RWPE2 (cell line): Measurements from ENCODE around the gene LAMA2.

Experiments used
- ATAC-seq: fragments of 200-7000 bp; cut with Tn5 transposase; 3 replicates; pipeline ENCODE4 v1.9.1; 2021; ENCODE audit warnings: low read depth
- DNase-seq: peaks from one replicate; pipeline ENCODE4 v3.0.0-alpha.2; 2020; ENCODE audit warnings: low spot score
- H3K27ac ChIP-seq: fragments of 450-650 bp; 2 replicates; pipeline ENCODE4 v1.5.1; 2017; ENCODE audit warnings: mild to moderate bottlenecking; ENCODE audit not compliant: poor library complexity, severe bottlenecking
- H3K27me3 ChIP-seq: fragments of 250-450 bp; sonication (Bioruptor Pico); 2 replicates; pipeline ENCODE4 v1.5.1; 2021; ENCODE audit warnings: mild to moderate bottlenecking, moderate library complexity; ENCODE audit not compliant: insufficient read depth, poor library complexity, severe bottlenecking
- H3K36me3 ChIP-seq: fragments of 250-450 bp; sonication (Bioruptor Pico); 2 replicates; pipeline ENCODE4 v1.5.1; 2020; ENCODE audit warnings: low read depth, mild to moderate bottlenecking, moderate library complexity
- H3K4me1 ChIP-seq: fragments of 250-450 bp; sonication (Bioruptor Pico); 2 replicates; pipeline ENCODE4 v1.5.1; 2021; ENCODE audit warnings: mild to moderate bottlenecking, moderate library complexity; ENCODE audit not compliant: insufficient read depth, poor library complexity, severe bottlenecking
- H3K4me3 ChIP-seq: fragments of 250-450 bp; sonication (Bioruptor Pico); 2 replicates; pipeline ENCODE4 v1.5.1; 2021; ENCODE audit warnings: mild to moderate bottlenecking, moderate library complexity; ENCODE audit not compliant: severe bottlenecking
- H3K9me3 ChIP-seq: fragments of 250-450 bp; sonication (Bioruptor Pico); 2 replicates; pipeline ENCODE4 v1.5.1; 2021; ENCODE audit warnings: mild to moderate bottlenecking, moderate library complexity; ENCODE audit not compliant: severe bottlenecking
- TF ChIP-seq, protein P1 (sequence below): fragments of 450-650 bp; IDR thresholded peaks from one replicate; pipeline ENCODE4 v1.5.1; 2017; ENCODE audit warnings: mild to moderate bottlenecking, moderate library complexity; ENCODE audit not compliant: poor library complexity, severe bottlenecking

The LAMA2 gene

GRCh38 chr6:129138739-129139405, 255.9 kb downstream of the LAMA2 start:
- no peaks in the 10 kb centered on the region for H3K4me1 ChIP-seq
- no peak for ATAC-seq
- H3K4me3 ChIP-seq, result no peak overlapping the region
- TF ChIP-seq, protein P1, sequence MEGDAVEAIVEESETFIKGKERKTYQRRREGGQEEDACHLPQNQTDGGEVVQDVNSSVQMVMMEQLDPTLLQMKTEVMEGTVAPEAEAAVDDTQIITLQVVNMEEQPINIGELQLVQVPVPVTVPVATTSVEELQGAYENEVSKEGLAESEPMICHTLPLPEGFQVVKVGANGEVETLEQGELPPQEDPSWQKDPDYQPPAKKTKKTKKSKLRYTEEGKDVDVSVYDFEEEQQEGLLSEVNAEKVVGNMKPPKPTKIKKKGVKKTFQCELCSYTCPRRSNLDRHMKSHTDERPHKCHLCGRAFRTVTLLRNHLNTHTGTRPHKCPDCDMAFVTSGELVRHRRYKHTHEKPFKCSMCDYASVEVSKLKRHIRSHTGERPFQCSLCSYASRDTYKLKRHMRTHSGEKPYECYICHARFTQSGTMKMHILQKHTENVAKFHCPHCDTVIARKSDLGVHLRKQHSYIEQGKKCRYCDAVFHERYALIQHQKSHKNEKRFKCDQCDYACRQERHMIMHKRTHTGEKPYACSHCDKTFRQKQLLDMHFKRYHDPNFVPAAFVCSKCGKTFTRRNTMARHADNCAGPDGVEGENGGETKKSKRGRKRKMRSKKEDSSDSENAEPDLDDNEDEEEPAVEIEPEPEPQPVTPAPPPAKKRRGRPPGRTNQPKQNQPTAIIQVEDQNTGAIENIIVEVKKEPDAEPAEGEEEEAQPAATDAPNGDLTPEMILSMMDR, result no peak
- no peaks in the 10 kb centered on the region for H3K9me3 ChIP-seq
- DNase-seq, result no peak
- no peaks in the 10 kb centered on the region for H3K36me3 ChIP-seq
- no peak overlapping the region for H3K27ac ChIP-seq
- no peaks in the 10 kb centered on the region for H3K27me3 ChIP-seq

DNA sequence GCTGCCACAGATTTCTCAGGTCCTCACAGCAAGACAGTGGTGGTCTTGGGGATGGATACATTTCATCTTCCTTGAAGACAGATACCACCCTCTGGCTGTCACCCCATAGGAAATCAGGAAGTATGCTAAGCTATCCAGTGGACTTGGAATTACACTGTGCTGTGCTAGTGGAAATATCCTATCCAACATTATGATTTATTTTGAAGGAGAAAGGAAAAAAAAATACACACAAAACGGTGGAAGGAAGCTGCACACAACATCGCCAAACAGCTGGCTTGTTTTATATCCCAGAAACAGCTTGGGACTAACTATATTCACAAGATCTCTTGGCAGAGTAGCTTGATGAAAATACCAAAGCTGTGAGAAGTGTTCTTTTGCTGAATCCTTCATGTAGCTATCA, 257.6 kb downstream of the LAMA2 start:
- H3K27ac ChIP-seq, result no peak overlapping the region
- TF ChIP-seq, protein P1, result no peak
- no peak overlapping the region for H3K4me3 ChIP-seq
- no peaks in the 10 kb centered on the region for H3K36me3 ChIP-seq
- H3K27me3 ChIP-seq, result no peaks in the 10 kb centered on the region
- ATAC-seq (no peak), DNase-seq (no peak)
- no peaks in the 10 kb centered on the region for H3K9me3 ChIP-seq
- no peaks in the 10 kb centered on the region for H3K4me1 ChIP-seq

DNA sequence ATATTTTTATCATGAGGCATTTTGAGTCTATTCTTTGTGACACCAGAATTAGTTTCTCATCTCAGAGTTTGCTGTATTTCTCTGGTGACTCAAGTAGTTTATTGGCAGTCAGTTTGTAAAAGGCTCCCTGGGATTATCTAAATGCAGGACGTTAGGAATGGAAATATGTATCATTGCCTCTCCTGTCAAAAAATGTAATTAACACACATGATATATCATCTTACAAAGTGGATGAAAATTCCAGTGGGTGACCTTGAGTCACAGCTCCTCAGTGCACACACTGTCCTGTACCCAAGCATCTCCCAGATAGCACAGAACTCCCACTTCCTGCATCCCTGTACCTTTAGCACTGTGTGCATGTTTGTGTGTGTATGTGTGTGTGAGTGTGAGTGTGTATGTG, 258.6 kb downstream of the LAMA2 start:
- Histone ChIP-seq H3K4me3 (no peak overlapping the region), H3K9me3 (no peaks in the 10 kb centered on the region), H3K4me1 (no peaks in the 10 kb centered on the region), H3K27me3 (no peaks in the 10 kb centered on the region), H3K27ac (no peak overlapping the region), H3K36me3 (no peaks in the 10 kb centered on the region)
- ATAC-seq (0 out of 3 replicates have a peak, but pooled peaks have one; percentile 42), DNase-seq (no peak)
- TF ChIP-seq, protein P1, result no peak

DNA sequence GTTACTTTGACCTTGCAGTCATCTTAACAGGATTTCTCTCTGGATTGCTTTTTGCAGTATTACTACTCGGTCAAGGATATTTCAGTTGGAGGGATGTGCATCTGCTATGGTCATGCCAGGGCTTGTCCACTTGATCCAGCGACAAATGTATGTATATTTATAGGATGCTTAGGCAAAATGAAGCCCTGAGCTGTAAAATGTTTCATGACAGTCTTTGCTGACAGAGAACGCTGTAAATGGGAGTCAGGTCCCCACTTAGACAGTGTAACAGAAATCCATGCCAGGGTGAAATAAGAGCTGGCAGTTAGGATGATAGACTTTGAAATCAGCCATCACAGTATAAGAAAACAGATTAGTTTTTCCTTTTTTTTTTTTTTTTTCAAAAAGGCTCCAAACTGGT, 264.0 kb downstream of the LAMA2 start:
- no peak for DNase-seq
- Histone ChIP-seq H3K9me3 (no peaks in the 10 kb centered on the region), H3K4me3 (no peak overlapping the region), H3K36me3 (no peaks in the 10 kb centered on the region), H3K27ac (no peak overlapping the region), H3K27me3 (no peaks in the 10 kb centered on the region), H3K4me1 (peaks cover 5% of the 10 kb centered on the region)
- TF ChIP-seq, protein P1, result no peak
- no peak; the same call in 2 of the 3 replicates for ATAC-seq

DNA sequence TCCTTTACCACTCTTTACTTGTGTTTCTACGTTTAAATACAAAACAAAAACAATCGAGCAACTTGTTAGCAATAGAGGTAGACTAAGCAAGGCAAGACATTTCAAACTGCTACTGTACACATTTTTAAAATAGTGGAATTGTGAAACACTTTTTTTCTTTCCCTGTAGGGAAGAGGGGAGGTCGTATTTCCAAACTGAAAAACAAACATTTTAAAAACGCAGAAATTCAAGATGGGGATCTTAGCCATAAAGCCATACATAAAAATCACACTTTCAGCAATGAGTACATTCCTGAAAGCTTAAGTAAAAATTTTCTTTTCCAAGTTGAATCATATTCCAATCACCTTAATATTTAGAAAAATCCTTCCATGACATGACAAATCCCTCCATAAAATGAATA, 267.6 kb downstream of the LAMA2 start:
- TF ChIP-seq, protein P1, result no peak
- Histone ChIP-seq H3K36me3 (no peaks in the 10 kb centered on the region), H3K27me3 (no peaks in the 10 kb centered on the region), H3K9me3 (no peaks in the 10 kb centered on the region), H3K4me1 (peaks cover 5% of the 10 kb centered on the region), H3K4me3 (no peak overlapping the region), H3K27ac (no peak overlapping the region)
- ATAC-seq (no peak), DNase-seq (no peak)
